ENCODE measurements around the gene PPP1R12B. TPM values are rescaled to one million over a fixed set of nuclear protein-coding genes. Genes with fewer than 3 reads are reported as not detected.
"Not testable (repeated sequence)": the region's sequence is repeated elsewhere in the genome, so short reads cannot be mapped to it uniquely, and the experiment has no call there.

The PPP1R12B gene
- total RNA-seq, 1 donor from 2014 or later: 18.5 TPM

DNA sequence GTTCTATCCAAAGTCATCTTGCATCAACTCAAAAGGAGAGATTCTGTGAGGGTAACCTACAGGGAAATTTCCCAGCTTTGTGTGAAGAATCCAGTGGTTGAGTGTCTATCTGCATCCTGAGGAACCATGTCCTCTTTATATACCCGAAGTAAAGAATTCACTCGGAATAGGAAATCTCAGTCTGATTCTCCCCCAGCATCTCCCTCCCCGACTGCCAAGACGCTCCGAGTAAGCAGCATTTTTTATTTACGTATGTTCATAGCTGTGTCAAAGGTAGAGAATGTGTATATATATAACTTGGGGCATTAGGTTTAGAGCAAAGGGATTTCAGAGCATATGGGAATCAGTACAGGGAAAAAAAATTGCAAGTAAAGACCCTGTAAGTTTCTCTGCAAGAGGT is 191.5 kb downstream of the PPP1R12B start:
- Mint-ChIP-seq H3K27me3 (ENCODE audit: low read depth) (no peaks in the 10 kb centered on the region), H3K36me3 (ENCODE audit: low read depth) (no peaks in the 10 kb centered on the region), H3K9me3 (no peaks in the 10 kb centered on the region), H3K4me1 (no peaks in the 10 kb centered on the region), H3K4me3 (no peak overlapping the region), H3K27ac (ENCODE audit: unreplicated experiment) (no peak overlapping the region)
- TF ChIP-seq, protein P1, sequence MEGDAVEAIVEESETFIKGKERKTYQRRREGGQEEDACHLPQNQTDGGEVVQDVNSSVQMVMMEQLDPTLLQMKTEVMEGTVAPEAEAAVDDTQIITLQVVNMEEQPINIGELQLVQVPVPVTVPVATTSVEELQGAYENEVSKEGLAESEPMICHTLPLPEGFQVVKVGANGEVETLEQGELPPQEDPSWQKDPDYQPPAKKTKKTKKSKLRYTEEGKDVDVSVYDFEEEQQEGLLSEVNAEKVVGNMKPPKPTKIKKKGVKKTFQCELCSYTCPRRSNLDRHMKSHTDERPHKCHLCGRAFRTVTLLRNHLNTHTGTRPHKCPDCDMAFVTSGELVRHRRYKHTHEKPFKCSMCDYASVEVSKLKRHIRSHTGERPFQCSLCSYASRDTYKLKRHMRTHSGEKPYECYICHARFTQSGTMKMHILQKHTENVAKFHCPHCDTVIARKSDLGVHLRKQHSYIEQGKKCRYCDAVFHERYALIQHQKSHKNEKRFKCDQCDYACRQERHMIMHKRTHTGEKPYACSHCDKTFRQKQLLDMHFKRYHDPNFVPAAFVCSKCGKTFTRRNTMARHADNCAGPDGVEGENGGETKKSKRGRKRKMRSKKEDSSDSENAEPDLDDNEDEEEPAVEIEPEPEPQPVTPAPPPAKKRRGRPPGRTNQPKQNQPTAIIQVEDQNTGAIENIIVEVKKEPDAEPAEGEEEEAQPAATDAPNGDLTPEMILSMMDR (conservative IDR thresholded peaks at IDR 0.05): no peak
- no peak for DNase-seq (ENCODE audit: low read depth, low spot score)

DNA sequence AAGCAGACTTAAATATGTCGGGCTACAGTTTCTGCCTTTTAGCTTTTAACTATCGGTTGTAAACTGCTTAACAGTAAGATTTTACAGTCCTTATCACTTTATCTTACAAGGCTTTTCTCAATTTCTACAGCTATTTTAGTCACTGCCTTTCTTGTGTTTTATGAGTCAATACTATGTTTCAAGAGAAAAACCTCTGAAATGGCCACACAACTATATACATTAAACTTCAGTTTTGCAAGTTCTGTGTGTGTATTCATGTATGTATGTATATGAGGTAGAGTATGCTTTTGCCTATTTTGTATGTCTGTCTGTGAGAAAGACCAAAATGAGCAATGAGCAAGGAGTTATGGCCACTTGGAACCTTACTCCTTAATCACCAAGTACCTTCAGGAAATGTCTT is 191.9 kb downstream of the PPP1R12B start:
- no peaks in the 10 kb centered on the region for H3K4me1 Mint-ChIP-seq
- H3K36me3 Mint-ChIP-seq (ENCODE audit: low read depth): no peaks in the 10 kb centered on the region
- no peaks in the 10 kb centered on the region for H3K27me3 Mint-ChIP-seq (ENCODE audit: low read depth)
- H3K4me3 Mint-ChIP-seq: no peak overlapping the region
- H3K27ac Mint-ChIP-seq (ENCODE audit: unreplicated experiment): no peak overlapping the region
- TF ChIP-seq, protein P1 (conservative IDR thresholded peaks at IDR 0.05): no peak
- no peak for DNase-seq (ENCODE audit: low read depth, low spot score)
- H3K9me3 Mint-ChIP-seq: no peaks in the 10 kb centered on the region

DNA sequence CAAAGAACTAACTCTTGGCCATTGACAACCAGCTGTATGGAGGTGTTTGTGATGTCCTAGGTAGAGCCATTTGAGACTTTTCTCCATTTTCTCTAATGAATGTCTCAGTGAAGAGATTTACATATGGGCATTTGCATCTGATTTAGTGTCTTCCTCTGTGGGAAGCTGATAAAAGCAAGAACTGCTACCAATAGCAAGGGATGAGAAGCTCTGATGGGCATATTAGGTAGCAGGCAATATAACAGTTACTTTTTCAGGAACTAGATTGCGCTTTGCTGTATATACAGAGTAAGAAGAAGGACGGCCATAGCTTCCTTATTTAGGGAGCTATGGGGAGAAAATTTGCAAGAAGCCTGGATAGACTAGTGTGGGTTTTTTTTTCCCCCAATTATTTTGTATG is 192.4 kb downstream of the PPP1R12B start:
- H3K36me3 Mint-ChIP-seq (ENCODE audit: low read depth); H3K27ac Mint-ChIP-seq (ENCODE audit: unreplicated experiment); H3K4me3 Mint-ChIP-seq; H3K9me3 Mint-ChIP-seq; H3K4me1 Mint-ChIP-seq; DNase-seq (ENCODE audit: low read depth, low spot score); H3K27me3 Mint-ChIP-seq (ENCODE audit: low read depth): not testable (repeated sequence)

DNA sequence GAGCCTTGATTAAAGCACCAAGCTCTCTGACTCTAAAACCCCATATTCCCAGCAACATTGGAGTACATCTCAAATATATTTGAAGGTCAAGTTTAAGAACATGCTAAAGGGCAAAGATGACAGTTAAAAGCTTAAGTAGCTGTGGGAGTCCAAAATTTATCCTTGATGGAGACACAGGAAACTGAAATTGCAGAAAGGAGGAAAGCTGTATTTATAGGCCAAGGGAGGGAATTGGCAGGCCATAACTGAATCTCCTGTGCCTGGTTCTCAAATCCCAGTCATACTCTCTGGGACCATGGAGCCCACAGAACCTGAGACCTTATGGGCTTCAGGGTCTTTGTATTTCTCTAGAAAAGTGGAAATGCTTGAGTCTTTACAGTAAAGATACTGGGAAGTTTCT is 193.9 kb downstream of the PPP1R12B start:
- H3K4me3 Mint-ChIP-seq; H3K9me3 Mint-ChIP-seq; H3K4me1 Mint-ChIP-seq; H3K27ac Mint-ChIP-seq (ENCODE audit: unreplicated experiment); DNase-seq (ENCODE audit: low read depth, low spot score); H3K36me3 Mint-ChIP-seq (ENCODE audit: low read depth); H3K27me3 Mint-ChIP-seq (ENCODE audit: low read depth): not testable (repeated sequence)

DNA sequence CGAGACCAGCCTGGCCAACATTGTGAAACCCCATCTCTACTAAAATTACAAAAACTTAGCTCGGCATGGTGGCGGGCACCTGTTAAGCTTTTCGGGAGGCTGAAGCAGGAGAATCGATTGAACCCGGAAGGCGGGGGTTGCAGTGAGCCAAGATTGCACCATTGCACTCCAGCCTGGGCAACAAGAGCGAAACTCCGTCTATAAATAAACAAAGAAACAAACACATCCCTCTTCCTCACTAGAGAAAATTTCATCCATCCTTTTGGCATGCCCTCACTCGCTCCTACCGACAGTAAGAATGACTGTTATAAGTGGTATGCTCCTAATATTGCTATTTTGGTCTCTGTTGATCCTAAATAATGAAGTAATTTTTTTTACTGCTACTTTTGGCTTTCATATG is 195.0 kb downstream of the PPP1R12B start:
- H3K4me3 Mint-ChIP-seq; H3K27me3 Mint-ChIP-seq (ENCODE audit: low read depth); H3K27ac Mint-ChIP-seq (ENCODE audit: unreplicated experiment); H3K9me3 Mint-ChIP-seq; H3K4me1 Mint-ChIP-seq; DNase-seq (ENCODE audit: low read depth, low spot score); H3K36me3 Mint-ChIP-seq (ENCODE audit: low read depth): not testable (repeated sequence)

DNA sequence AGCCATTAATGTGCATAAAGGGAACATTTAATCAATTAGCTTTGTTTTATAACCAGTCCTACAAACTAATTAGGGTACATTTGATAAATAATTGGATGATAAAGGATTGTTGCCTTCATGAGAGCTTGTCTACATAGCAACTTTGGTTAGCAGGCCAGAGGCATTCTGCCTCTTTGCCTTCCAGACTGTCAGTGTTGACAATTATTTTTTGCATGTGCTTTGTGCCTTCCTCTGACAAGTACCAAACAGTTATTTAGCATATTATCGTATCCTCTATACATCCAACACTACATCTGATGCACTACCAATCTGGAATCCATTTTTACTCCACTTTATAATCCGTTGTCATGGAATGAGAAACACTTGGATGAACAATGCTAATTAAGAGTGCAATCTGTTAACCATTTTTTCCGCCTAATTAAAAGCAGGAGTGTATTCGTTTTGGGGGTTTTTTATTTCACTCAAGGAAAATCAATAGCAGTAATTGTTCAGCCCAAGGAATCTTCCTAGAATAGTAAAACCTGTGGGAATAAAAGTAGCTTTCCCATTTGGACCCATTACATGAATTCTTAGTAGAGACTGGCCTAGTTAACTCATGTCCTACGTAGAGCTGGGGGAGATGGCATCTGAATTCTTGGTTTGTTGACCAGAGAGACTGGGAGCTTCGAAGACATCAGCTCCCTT is 196.4 kb downstream of the PPP1R12B start:
- H3K27ac Mint-ChIP-seq (ENCODE audit: unreplicated experiment); H3K36me3 Mint-ChIP-seq (ENCODE audit: low read depth); DNase-seq (ENCODE audit: low read depth, low spot score); H3K4me1 Mint-ChIP-seq; H3K4me3 Mint-ChIP-seq; H3K27me3 Mint-ChIP-seq (ENCODE audit: low read depth); H3K9me3 Mint-ChIP-seq: not testable (repeated sequence)

DNA sequence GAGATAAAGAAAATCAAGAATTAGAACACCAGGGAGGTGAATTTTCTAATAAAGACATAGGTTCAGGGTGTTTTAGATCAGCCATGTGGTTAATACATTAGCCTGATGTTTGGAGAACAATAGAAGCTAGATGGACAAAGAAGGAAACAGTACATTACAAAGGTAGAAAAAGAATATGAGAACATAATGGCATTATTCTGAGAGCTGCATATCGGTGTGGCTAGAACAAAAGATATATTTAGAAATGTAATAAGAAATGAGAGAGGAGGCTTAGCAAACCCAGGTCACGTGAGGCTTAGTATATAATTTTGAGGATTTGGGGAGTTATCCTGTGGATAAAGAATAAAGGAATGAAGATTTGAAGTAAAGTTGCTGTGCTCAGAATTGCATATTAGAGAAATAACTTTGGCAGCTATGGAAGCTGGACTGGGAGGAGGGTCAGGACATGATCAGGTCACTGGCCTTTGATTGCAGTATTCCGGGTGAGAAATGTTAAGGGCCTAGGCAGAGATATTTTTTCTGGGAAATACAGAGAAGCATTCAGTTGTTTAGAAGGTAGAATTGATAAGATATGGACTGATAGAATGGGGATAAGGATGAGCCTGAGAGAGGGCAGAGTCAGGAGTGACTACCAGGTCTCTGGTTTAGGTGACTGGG is 197.3 kb downstream of the PPP1R12B start:
- H3K4me3 Mint-ChIP-seq; H3K27ac Mint-ChIP-seq (ENCODE audit: unreplicated experiment); H3K27me3 Mint-ChIP-seq (ENCODE audit: low read depth); H3K4me1 Mint-ChIP-seq; H3K36me3 Mint-ChIP-seq (ENCODE audit: low read depth); H3K9me3 Mint-ChIP-seq; DNase-seq (ENCODE audit: low read depth, low spot score): not testable (repeated sequence)

DNA sequence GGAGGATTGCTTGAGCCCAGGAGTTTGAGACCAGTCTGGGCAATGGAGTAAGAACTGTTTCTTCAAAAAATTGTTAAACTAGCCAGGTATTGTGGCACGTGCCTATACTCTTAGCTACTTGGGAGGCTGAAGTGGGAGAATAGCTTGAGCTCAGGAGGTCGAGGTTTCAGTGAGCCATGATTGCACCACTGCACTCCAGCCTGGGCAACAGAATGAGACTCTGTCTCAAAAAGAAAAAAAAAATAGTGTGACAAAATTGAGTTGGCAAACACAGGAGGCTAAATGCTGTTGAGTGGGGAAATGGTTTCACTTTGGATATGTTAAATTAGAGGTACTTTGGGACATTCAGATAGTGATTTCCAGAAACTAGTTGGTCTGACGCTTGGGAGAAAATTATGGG is 197.9 kb downstream of the PPP1R12B start:
- H3K27me3 Mint-ChIP-seq (ENCODE audit: low read depth); H3K4me3 Mint-ChIP-seq; H3K36me3 Mint-ChIP-seq (ENCODE audit: low read depth); DNase-seq (ENCODE audit: low read depth, low spot score); H3K9me3 Mint-ChIP-seq; H3K4me1 Mint-ChIP-seq; H3K27ac Mint-ChIP-seq (ENCODE audit: unreplicated experiment): not testable (repeated sequence)

DNA sequence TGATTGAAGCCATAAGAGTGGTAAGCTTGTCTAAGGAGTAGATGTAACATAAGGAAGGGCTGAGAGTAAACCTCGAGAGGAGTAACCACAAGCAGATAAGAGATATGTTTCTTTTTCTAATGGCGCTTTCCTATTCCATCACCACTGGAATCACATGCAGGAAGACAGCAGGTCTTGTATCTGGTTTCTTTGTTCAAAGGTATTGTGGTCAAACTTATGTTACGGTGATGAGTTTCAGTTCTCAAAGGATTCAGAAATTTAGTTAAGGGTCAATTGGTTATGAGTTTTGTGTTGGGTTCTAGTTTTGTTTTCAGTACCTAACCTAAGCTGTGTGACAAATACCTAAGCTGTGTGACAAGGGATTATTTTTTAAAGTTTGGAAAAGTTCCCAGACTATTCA is 198.3 kb downstream of the PPP1R12B start:
- H3K27me3 Mint-ChIP-seq (ENCODE audit: low read depth); H3K4me3 Mint-ChIP-seq; H3K27ac Mint-ChIP-seq (ENCODE audit: unreplicated experiment); H3K36me3 Mint-ChIP-seq (ENCODE audit: low read depth); H3K4me1 Mint-ChIP-seq; DNase-seq (ENCODE audit: low read depth, low spot score); H3K9me3 Mint-ChIP-seq: not testable (repeated sequence)
